Measurements from ENCODE around the gene TBL1Y. TPM values are rescaled to one million over a fixed set of nuclear protein-coding genes. Genes with fewer than 3 reads are reported as not detected.

TBL1Y gene
- total and polyA plus RNA-seq, 2 donors (not counting 1 experiment from before 2014, with no cell fraction given), result not detected

DNA sequence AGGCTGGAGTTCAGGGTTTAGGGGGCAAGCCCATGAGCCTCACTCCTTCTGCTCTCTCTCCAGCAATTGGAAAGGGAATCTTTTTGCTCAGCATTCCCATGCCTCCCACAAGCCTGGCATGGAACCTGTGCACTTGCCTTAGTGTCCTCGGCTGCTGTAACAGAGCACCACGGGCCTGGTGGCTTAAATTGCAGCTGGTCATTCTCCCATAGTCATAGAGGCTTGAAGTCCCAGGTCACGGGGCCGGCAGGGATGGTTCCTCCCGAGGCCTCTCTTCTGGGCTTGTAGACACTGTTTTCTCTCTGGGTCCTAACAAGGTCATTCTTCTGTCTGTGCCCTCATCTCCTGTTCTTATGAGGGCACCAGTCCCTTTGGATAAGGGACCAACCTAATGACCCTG is 57.2 kb downstream of the TBL1Y start:
- POLR2A ChIA-PET, result no interaction called here
- H3K4me2 ChIP-seq (replicated peaks; ENCODE audit: low read depth, low read length, poor library complexity, severe bottlenecking), result no peak overlapping the region
- intact Hi-C loops (cut with micrococcal nuclease), result loop anchor here (10.0 kb wide), 1 partner anchor 847 kb away; no protein-coding TSS in a partner anchor

DNA sequence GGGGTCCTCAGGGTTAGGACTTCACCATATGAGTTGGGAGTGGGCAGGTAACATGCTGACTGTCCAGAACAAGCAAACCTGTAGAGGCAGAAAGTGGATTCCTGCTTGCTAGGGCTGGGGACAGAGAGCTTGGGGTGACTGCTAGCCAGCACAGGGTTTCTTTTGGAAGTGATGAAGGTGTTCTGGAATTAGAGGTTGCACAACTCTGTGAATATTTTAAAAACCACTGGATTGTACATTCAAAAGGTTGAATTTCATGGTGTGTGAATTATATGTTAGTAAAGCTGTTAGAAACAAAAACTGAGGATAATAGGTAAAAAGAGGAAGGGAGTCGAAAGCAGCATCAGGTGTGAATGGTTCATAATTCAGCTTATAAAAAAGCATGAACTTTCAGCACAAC is 57.7 kb downstream of the TBL1Y start:
- DNase-seq (no peak), ATAC-seq (ENCODE audit: low read depth) (no peak)
- Histone ChIP-seq H3K9ac (ENCODE audit: low read length) (no peak overlapping the region), H3K36me3 (replicated peaks in 1 of 2; ENCODE audit: control extremely low read depth in 1 of 2, control insufficient read depth in 1 of 2, extremely low read depth in 1 of 2, insufficient read depth in 2 of 2, low read length in 1 of 2) (no peaks in the 10 kb centered on the region), H3K79me2 (ENCODE audit: control insufficient read depth, insufficient read depth, low read length) (no peaks in the 10 kb centered on the region), H2AFZ (ENCODE audit: insufficient read depth, low read depth, low read length, poor library complexity, severe bottlenecking) (no peak overlapping the region), H3K4me2 (replicated peaks; ENCODE audit: low read depth, low read length, poor library complexity, severe bottlenecking) (no peak overlapping the region), H3K27ac (ENCODE audit: low read length in 2 of 2) (no peak overlapping the region), H4K20me1 (ENCODE audit: control insufficient read depth, insufficient read depth, low read length, poor library complexity, severe bottlenecking) (no peaks in the 10 kb centered on the region), H3K4me1 (ENCODE audit: control insufficient read depth in 2 of 2, insufficient read depth in 2 of 2, low read length in 2 of 2) (no peaks in the 10 kb centered on the region), H3K27me3 (replicated peaks in 1 of 4; ENCODE audit: control extremely low read depth in 1 of 4, control insufficient read depth in 3 of 4, insufficient read depth in 4 of 4, low read length in 3 of 4) (no peaks in the 10 kb centered on the region), H3K9me3 (ENCODE audit: control extremely low read depth in 1 of 3, control insufficient read depth in 2 of 3, insufficient read depth in 1 of 3, low read length in 2 of 3) (no peaks in the 10 kb centered on the region), H3K4me3 (ENCODE audit: control extremely low read depth in 1 of 5, extremely low read depth in 1 of 5, insufficient read depth in 1 of 5, low read depth in 2 of 5, low read length in 4 of 5) (no peak overlapping the region)
- no peaks in the 10 kb centered on the region for H3K9me3 Mint-ChIP-seq (ENCODE audit: insufficient read depth)
- no peak overlapping the region for H3K4me3 Mint-ChIP-seq
- CTCF ChIA-PET, result interaction anchor here (1.0 kb wide), 1 partner anchor 119 kb away, joined by 3 read pairs; no protein-coding TSS in a partner anchor
- H3K27ac Mint-ChIP-seq, result no peak overlapping the region
- H3K4me1 Mint-ChIP-seq, result no peaks in the 10 kb centered on the region
- no CpG with 5 or more reads among the region's 1 CpG for WGBS (ENCODE audit: insufficient coverage)
- TF ChIP-seq, protein P1, sequence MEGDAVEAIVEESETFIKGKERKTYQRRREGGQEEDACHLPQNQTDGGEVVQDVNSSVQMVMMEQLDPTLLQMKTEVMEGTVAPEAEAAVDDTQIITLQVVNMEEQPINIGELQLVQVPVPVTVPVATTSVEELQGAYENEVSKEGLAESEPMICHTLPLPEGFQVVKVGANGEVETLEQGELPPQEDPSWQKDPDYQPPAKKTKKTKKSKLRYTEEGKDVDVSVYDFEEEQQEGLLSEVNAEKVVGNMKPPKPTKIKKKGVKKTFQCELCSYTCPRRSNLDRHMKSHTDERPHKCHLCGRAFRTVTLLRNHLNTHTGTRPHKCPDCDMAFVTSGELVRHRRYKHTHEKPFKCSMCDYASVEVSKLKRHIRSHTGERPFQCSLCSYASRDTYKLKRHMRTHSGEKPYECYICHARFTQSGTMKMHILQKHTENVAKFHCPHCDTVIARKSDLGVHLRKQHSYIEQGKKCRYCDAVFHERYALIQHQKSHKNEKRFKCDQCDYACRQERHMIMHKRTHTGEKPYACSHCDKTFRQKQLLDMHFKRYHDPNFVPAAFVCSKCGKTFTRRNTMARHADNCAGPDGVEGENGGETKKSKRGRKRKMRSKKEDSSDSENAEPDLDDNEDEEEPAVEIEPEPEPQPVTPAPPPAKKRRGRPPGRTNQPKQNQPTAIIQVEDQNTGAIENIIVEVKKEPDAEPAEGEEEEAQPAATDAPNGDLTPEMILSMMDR (IDR thresholded peaks at IDR 0.05), result no peak
- TF ChIP-seq EZH2 (IDR thresholded peaks at IDR 0.05; ENCODE audit: borderline replicate concordance, insufficient read depth, low read depth, low read length, poor library complexity, severe bottlenecking), result no peak
- peaks cover 4% of the 10 kb centered on the region for H3K27me3 Mint-ChIP-seq
- intact Hi-C loops (cut with micrococcal nuclease), result loop anchor here (10.0 kb wide), 1 partner anchor 847 kb away; no protein-coding TSS in a partner anchor
- POLR2A ChIA-PET, result no interaction called here

More for the DNA sequence above, 57.2 kb downstream of the TBL1Y start:
- Histone ChIP-seq H3K79me2 (ENCODE audit: control insufficient read depth, insufficient read depth, low read length) (no peaks in the 10 kb centered on the region), H3K36me3 (replicated peaks in 1 of 2; ENCODE audit: control extremely low read depth in 1 of 2, control insufficient read depth in 1 of 2, extremely low read depth in 1 of 2, insufficient read depth in 2 of 2, low read length in 1 of 2) (no peaks in the 10 kb centered on the region), H3K9me3 (ENCODE audit: control extremely low read depth in 1 of 3, control insufficient read depth in 2 of 3, insufficient read depth in 1 of 3, low read length in 2 of 3) (no peaks in the 10 kb centered on the region), H3K4me1 (ENCODE audit: control insufficient read depth in 2 of 2, insufficient read depth in 2 of 2, low read length in 2 of 2) (no peaks in the 10 kb centered on the region), H2AFZ (ENCODE audit: insufficient read depth, low read depth, low read length, poor library complexity, severe bottlenecking) (no peak overlapping the region), H3K9ac (ENCODE audit: low read length) (no peak overlapping the region), H3K27me3 (replicated peaks in 1 of 4; ENCODE audit: control extremely low read depth in 1 of 4, control insufficient read depth in 3 of 4, insufficient read depth in 4 of 4, low read length in 3 of 4) (no peaks in the 10 kb centered on the region), H4K20me1 (ENCODE audit: control insufficient read depth, insufficient read depth, low read length, poor library complexity, severe bottlenecking) (no peaks in the 10 kb centered on the region), H3K27ac (ENCODE audit: low read length in 2 of 2) (no peak overlapping the region), H3K4me3 (ENCODE audit: control extremely low read depth in 1 of 5, extremely low read depth in 1 of 5, insufficient read depth in 1 of 5, low read depth in 2 of 5, low read length in 4 of 5) (no peak overlapping the region)
- ATAC-seq (ENCODE audit: low read depth) (no peak), DNase-seq (no peak)
- Mint-ChIP-seq H3K4me1 (no peaks in the 10 kb centered on the region), H3K4me3 (no peak overlapping the region), H3K27me3 (peaks cover 4% of the 10 kb centered on the region), H3K9me3 (ENCODE audit: insufficient read depth) (no peaks in the 10 kb centered on the region), H3K27ac (no peak overlapping the region)
- TF ChIP-seq, protein P1 (IDR thresholded peaks at IDR 0.05), result no peak
- no peak for TF ChIP-seq EZH2 (IDR thresholded peaks at IDR 0.05; ENCODE audit: borderline replicate concordance, insufficient read depth, low read depth, low read length, poor library complexity, severe bottlenecking)
- CTCF ChIA-PET, result interaction anchor here (1.0 kb wide), 1 partner anchor 120 kb away, joined by 3 read pairs; no protein-coding TSS in a partner anchor
- WGBS (ENCODE audit: insufficient coverage), result 83% methylated on average over 2 of the region's 5 CpGs
